Measurements from ENCODE around the gene RBM23. TPM values are rescaled to one million over a fixed set of nuclear protein-coding genes. Genes with fewer than 3 reads are reported as not detected.

RBM23 gene
- total RNA-seq, 1 donor from 2014 or later, result 102 TPM

- H3K27ac Mint-ChIP-seq, result no peak overlapping the region
- H3K9me3 Mint-ChIP-seq, result no peaks in the 10 kb centered on the region
- no peak for DNase-seq (ENCODE audit: extremely low spot score, unreplicated experiment)
- H3K4me1 Mint-ChIP-seq (ENCODE audit: unreplicated experiment), result peaks cover 24% of the 10 kb centered on the region
- no peaks in the 10 kb centered on the region for H3K27me3 Mint-ChIP-seq
- no peak for TF ChIP-seq CTCF (conservative IDR thresholded peaks at IDR 0.05)
- H3K36me3 Mint-ChIP-seq, result peaks cover 10% of the 10 kb centered on the region
- no peak overlapping the region for H3K4me3 Mint-ChIP-seq
Measured at GRCh38 chr14:22929961-22930364, 11.0 kb upstream of the RBM23 start.

- Mint-ChIP-seq H3K4me1 (ENCODE audit: unreplicated experiment) (peaks cover 24% of the 10 kb centered on the region), H3K27ac (no peak within 1 kb of the TSS), H3K9me3 (no peaks in the 10 kb centered on the region), H3K4me3 (no peak within 1 kb of the TSS), H3K27me3 (no peaks in the 10 kb centered on the region), H3K36me3 (peaks cover 15% of the 10 kb centered on the region)
- peak; percentile 98 for DNase-seq (ENCODE audit: extremely low spot score, unreplicated experiment)
- no peak for TF ChIP-seq CTCF (conservative IDR thresholded peaks at IDR 0.05)
Measured at GRCh38 chr14:22929104-22929960, 10.4 kb upstream of the RBM23 start, which contains the start of gene PRMT5. Gene PRMT5, minus strand, starts transcription at chr14:22929376. Its CDS starts 15 bp downstream, at chr14:22929361.

GRCh38 chr14:22928237-22929103 is 9.5 kb upstream of the RBM23 start:
- H3K9me3 Mint-ChIP-seq, result no peaks in the 10 kb centered on the region
- no peaks in the 10 kb centered on the region for H3K27me3 Mint-ChIP-seq
- DNase-seq (ENCODE audit: extremely low spot score, unreplicated experiment), result no peak
- H3K4me3 Mint-ChIP-seq, result no peak overlapping the region
- no peak overlapping the region for H3K27ac Mint-ChIP-seq
- TF ChIP-seq CTCF (conservative IDR thresholded peaks at IDR 0.05), result no peak
- peaks cover 19% of the 10 kb centered on the region for H3K4me1 Mint-ChIP-seq (ENCODE audit: unreplicated experiment)
- peaks cover 20% of the 10 kb centered on the region for H3K36me3 Mint-ChIP-seq

GRCh38 chr14:22926316-22926715 is 7.4 kb upstream of the RBM23 start:
- TF ChIP-seq CTCF (conservative IDR thresholded peaks at IDR 0.05), result no peak
- no peaks in the 10 kb centered on the region for H3K27me3 Mint-ChIP-seq
- H3K9me3 Mint-ChIP-seq, result no peaks in the 10 kb centered on the region
- DNase-seq (ENCODE audit: extremely low spot score, unreplicated experiment), result no peak
- H3K27ac Mint-ChIP-seq, result peak overlapping the region; percentile 67
- H3K4me1 Mint-ChIP-seq (ENCODE audit: unreplicated experiment), result peaks cover 14% of the 10 kb centered on the region
- peaks cover 31% of the 10 kb centered on the region for H3K36me3 Mint-ChIP-seq
- peak overlapping the region; percentile 47 for H3K4me3 Mint-ChIP-seq

- TF ChIP-seq CTCF (conservative IDR thresholded peaks at IDR 0.05), result no peak
- Mint-ChIP-seq H3K4me1 (ENCODE audit: unreplicated experiment) (peaks cover 14% of the 10 kb centered on the region), H3K36me3 (peaks cover 37% of the 10 kb centered on the region), H3K9me3 (no peaks in the 10 kb centered on the region), H3K4me3 (no peak overlapping the region), H3K27ac (no peak overlapping the region), H3K27me3 (no peaks in the 10 kb centered on the region)
- no peak for DNase-seq (ENCODE audit: extremely low spot score, unreplicated experiment)
Measured at GRCh38 chr14:22925513-22925912, 6.6 kb upstream of the RBM23 start.
